ENCODE measurements around the gene PIGC.

Gene PIGC

GRCh38 chr1:172404121-172404520 lies 39.7 kb downstream of the PIGC start:
- H3K36me3 ChIP-seq (ENCODE audit: control insufficient read depth in 5 of 5, insufficient read depth in 5 of 5, low read length in 5 of 5): no peaks in the 10 kb centered on the region
- peaks cover 0 to 14% (median 3%) of the 10 kb centered on the region in 5 donors for H3K4me1 ChIP-seq (ENCODE audit: control insufficient read depth in 5 of 5, insufficient read depth in 5 of 5, low read length in 5 of 5)
- no peak overlapping the region for H3K4me3 ChIP-seq (ENCODE audit: low read depth in 1 of 5, low read length in 5 of 5)
- no peaks in the 10 kb centered on the region for H3K9me3 ChIP-seq (ENCODE audit: control insufficient read depth in 5 of 5, low read length in 5 of 5)
- no peaks in the 10 kb centered on the region for H3K27me3 ChIP-seq (ENCODE audit: control insufficient read depth in 5 of 5, insufficient read depth in 4 of 5, low read length in 5 of 5)
- H3K27ac ChIP-seq (ENCODE audit: low read depth, low read length): no peak overlapping the region
- no peak overlapping the region for H3K9ac ChIP-seq (ENCODE audit: low read length in 5 of 5)

GRCh38 chr1:172402878-172403569 lies 40.8 kb downstream of the PIGC start:
- Histone ChIP-seq H3K27ac (ENCODE audit: low read depth, low read length) (no peak overlapping the region), H3K36me3 (ENCODE audit: control insufficient read depth in 5 of 5, insufficient read depth in 5 of 5, low read length in 5 of 5) (no peaks in the 10 kb centered on the region), H3K4me1 (ENCODE audit: control insufficient read depth in 5 of 5, insufficient read depth in 5 of 5, low read length in 5 of 5) (peaks cover 0 to 17% (median 10%) of the 10 kb centered on the region in 5 donors), H3K4me3 (ENCODE audit: low read depth in 1 of 5, low read length in 5 of 5) (no peak overlapping the region), H3K9me3 (ENCODE audit: control insufficient read depth in 5 of 5, low read length in 5 of 5) (no peaks in the 10 kb centered on the region), H3K9ac (ENCODE audit: low read length in 5 of 5) (no peak overlapping the region), H3K27me3 (ENCODE audit: control insufficient read depth in 5 of 5, insufficient read depth in 4 of 5, low read length in 5 of 5) (no peaks in the 10 kb centered on the region)

GRCh38 chr1:172401892-172402291 lies 42.0 kb downstream of the PIGC start:
- H3K27ac ChIP-seq (ENCODE audit: low read depth, low read length): no peak overlapping the region
- H3K9me3 ChIP-seq (ENCODE audit: control insufficient read depth in 5 of 5, low read length in 5 of 5): no peaks in the 10 kb centered on the region
- no peak overlapping the region for H3K4me3 ChIP-seq (ENCODE audit: low read depth in 1 of 5, low read length in 5 of 5)
- H3K9ac ChIP-seq (ENCODE audit: low read length in 5 of 5): no peak overlapping the region
- no peaks in the 10 kb centered on the region for H3K36me3 ChIP-seq (ENCODE audit: control insufficient read depth in 5 of 5, insufficient read depth in 5 of 5, low read length in 5 of 5)
- H3K27me3 ChIP-seq (ENCODE audit: control insufficient read depth in 5 of 5, insufficient read depth in 4 of 5, low read length in 5 of 5): no peaks in the 10 kb centered on the region
- H3K4me1 ChIP-seq (ENCODE audit: control insufficient read depth in 5 of 5, insufficient read depth in 5 of 5, low read length in 5 of 5): peaks cover 0 to 17% (median 10%) of the 10 kb centered on the region in 5 donors

- no peaks in the 10 kb centered on the region for H3K9me3 ChIP-seq (ENCODE audit: control insufficient read depth in 5 of 5, low read length in 5 of 5)
- no peak overlapping the region for H3K9ac ChIP-seq (ENCODE audit: low read length in 5 of 5)
- H3K27me3 ChIP-seq (ENCODE audit: control insufficient read depth in 5 of 5, insufficient read depth in 4 of 5, low read length in 5 of 5): no peaks in the 10 kb centered on the region
- H3K4me3 ChIP-seq (ENCODE audit: low read depth in 1 of 5, low read length in 5 of 5): no peak overlapping the region
- peaks cover 0 to 17% (median 10%) of the 10 kb centered on the region in 5 donors for H3K4me1 ChIP-seq (ENCODE audit: control insufficient read depth in 5 of 5, insufficient read depth in 5 of 5, low read length in 5 of 5)
- no peaks in the 10 kb centered on the region for H3K36me3 ChIP-seq (ENCODE audit: control insufficient read depth in 5 of 5, insufficient read depth in 5 of 5, low read length in 5 of 5)
- no peak overlapping the region for H3K27ac ChIP-seq (ENCODE audit: low read depth, low read length)
Measured at GRCh38 chr1:172401477-172401876, 42.4 kb downstream of the PIGC start.

GRCh38 chr1:172400722-172401105 lies 43.2 kb downstream of the PIGC start:
- Histone ChIP-seq H3K36me3 (ENCODE audit: control insufficient read depth in 5 of 5, insufficient read depth in 5 of 5, low read length in 5 of 5) (no peaks in the 10 kb centered on the region), H3K27ac (ENCODE audit: low read depth, low read length) (no peak overlapping the region)

GRCh38 chr1:172399756-172400721 lies 43.8 kb downstream of the PIGC start:
- Histone ChIP-seq H3K9ac (ENCODE audit: low read length in 5 of 5) (no peak overlapping the region), H3K9me3 (ENCODE audit: control insufficient read depth in 5 of 5, low read length in 5 of 5) (no peaks in the 10 kb centered on the region), H3K4me1 (ENCODE audit: control insufficient read depth in 5 of 5, insufficient read depth in 5 of 5, low read length in 5 of 5) (peaks cover 0 to 17% (median 10%) of the 10 kb centered on the region in 5 donors), H3K4me3 (ENCODE audit: low read depth in 1 of 5, low read length in 5 of 5) (no peak overlapping the region), H3K27ac (ENCODE audit: low read depth, low read length) (no peak overlapping the region), H3K36me3 (ENCODE audit: control insufficient read depth in 5 of 5, insufficient read depth in 5 of 5, low read length in 5 of 5) (no peaks in the 10 kb centered on the region), H3K27me3 (ENCODE audit: control insufficient read depth in 5 of 5, insufficient read depth in 4 of 5, low read length in 5 of 5) (no peaks in the 10 kb centered on the region)

More at GRCh38 chr1:172400722-172401105, 43.2 kb downstream of the PIGC start:
- H3K4me1 ChIP-seq (ENCODE audit: control insufficient read depth in 5 of 5, insufficient read depth in 5 of 5, low read length in 5 of 5): peaks cover 0 to 17% (median 10%) of the 10 kb centered on the region in 5 donors
- H3K27me3 ChIP-seq (ENCODE audit: control insufficient read depth in 5 of 5, insufficient read depth in 4 of 5, low read length in 5 of 5): no peaks in the 10 kb centered on the region
- no peak overlapping the region for H3K4me3 ChIP-seq (ENCODE audit: low read depth in 1 of 5, low read length in 5 of 5)
- no peak overlapping the region for H3K9ac ChIP-seq (ENCODE audit: low read length in 5 of 5)
- H3K9me3 ChIP-seq (ENCODE audit: control insufficient read depth in 5 of 5, low read length in 5 of 5): no peaks in the 10 kb centered on the region

- no peaks in the 10 kb centered on the region for H3K36me3 ChIP-seq (ENCODE audit: control insufficient read depth in 5 of 5, insufficient read depth in 5 of 5, low read length in 5 of 5)
- peak overlapping the region in 1 of 5 donors; percentile 53 for H3K9ac ChIP-seq (ENCODE audit: low read length in 5 of 5)
- H3K27ac ChIP-seq (ENCODE audit: low read depth, low read length): peak overlapping the region; percentile 84
- H3K4me3 ChIP-seq (ENCODE audit: low read depth in 1 of 5, low read length in 5 of 5): peak overlapping the region; percentile 20 to 67 (median 45)
- H3K4me1 ChIP-seq (ENCODE audit: control insufficient read depth in 5 of 5, insufficient read depth in 5 of 5, low read length in 5 of 5): peaks cover 0 to 22% (median 10%) of the 10 kb centered on the region in 5 donors
- no peaks in the 10 kb centered on the region for H3K9me3 ChIP-seq (ENCODE audit: control insufficient read depth in 5 of 5, low read length in 5 of 5)
- no peaks in the 10 kb centered on the region for H3K27me3 ChIP-seq (ENCODE audit: control insufficient read depth in 5 of 5, insufficient read depth in 4 of 5, low read length in 5 of 5)
Measured at GRCh38 chr1:172398970-172399755, 44.7 kb downstream of the PIGC start.

- H3K9me3 ChIP-seq (ENCODE audit: control insufficient read depth in 5 of 5, low read length in 5 of 5): no peaks in the 10 kb centered on the region
- H3K27ac ChIP-seq (ENCODE audit: low read depth, low read length): peak overlapping the region; percentile 84
- H3K4me3 ChIP-seq (ENCODE audit: low read depth in 1 of 5, low read length in 5 of 5): no peak overlapping the region
- H3K36me3 ChIP-seq (ENCODE audit: control insufficient read depth in 5 of 5, insufficient read depth in 5 of 5, low read length in 5 of 5): no peaks in the 10 kb centered on the region
- peaks cover 0 to 22% (median 10%) of the 10 kb centered on the region in 5 donors for H3K4me1 ChIP-seq (ENCODE audit: control insufficient read depth in 5 of 5, insufficient read depth in 5 of 5, low read length in 5 of 5)
- H3K27me3 ChIP-seq (ENCODE audit: control insufficient read depth in 5 of 5, insufficient read depth in 4 of 5, low read length in 5 of 5): no peaks in the 10 kb centered on the region
- no peak overlapping the region for H3K9ac ChIP-seq (ENCODE audit: low read length in 5 of 5)
Measured at GRCh38 chr1:172398193-172398592, 45.7 kb downstream of the PIGC start.

GRCh38 chr1:172397633-172398032 lies 46.2 kb downstream of the PIGC start:
- peaks cover 0 to 22% (median 10%) of the 10 kb centered on the region in 5 donors for H3K4me1 ChIP-seq (ENCODE audit: control insufficient read depth in 5 of 5, insufficient read depth in 5 of 5, low read length in 5 of 5)
- no peak overlapping the region for H3K27ac ChIP-seq (ENCODE audit: low read depth, low read length)
- H3K36me3 ChIP-seq (ENCODE audit: control insufficient read depth in 5 of 5, insufficient read depth in 5 of 5, low read length in 5 of 5): no peaks in the 10 kb centered on the region

More at GRCh38 chr1:172397633-172398032, 46.2 kb downstream of the PIGC start:
- no peaks in the 10 kb centered on the region for H3K9me3 ChIP-seq (ENCODE audit: control insufficient read depth in 5 of 5, low read length in 5 of 5)
- no peaks in the 10 kb centered on the region for H3K27me3 ChIP-seq (ENCODE audit: control insufficient read depth in 5 of 5, insufficient read depth in 4 of 5, low read length in 5 of 5)
- H3K9ac ChIP-seq (ENCODE audit: low read length in 5 of 5): no peak overlapping the region
- H3K4me3 ChIP-seq (ENCODE audit: low read depth in 1 of 5, low read length in 5 of 5): no peak overlapping the region

Data from subcutaneous abdominal adipose tissue (tissue), 5 donors.